Loucy (cell line): Measurements from ENCODE around the gene SDC1.

Experiments
- H2AFZ ChIP-seq: fragments of 200-600 bp; sonication (generic); 2 replicates; pipeline ENCODE4 v1.6.0; 2016; ENCODE audit warnings: antibody characterized with exemption, mild to moderate bottlenecking, low read length, moderate library complexity
- H3F3A ChIP-seq: fragments of 200-600 bp; 2 replicates; pipeline ENCODE4 v1.6.0; 2016; ENCODE audit warnings: antibody characterized with exemption, low read depth, mild to moderate bottlenecking
- H3K27me3 ChIP-seq: fragments of 200-600 bp; sonication (generic); 2 replicates; pipeline ENCODE4 v1.6.1; 2014; ENCODE audit warnings: low read length, mild to moderate bottlenecking; ENCODE audit not compliant: insufficient read depth, poor library complexity, severe bottlenecking
- H3K36me3 ChIP-seq: fragments of 200-600 bp; sonication (generic); 2 replicates; pipeline ENCODE4 v1.6.1; 2016; ENCODE audit warnings: low read length; ENCODE audit not compliant: insufficient read depth
- H3K4me1 ChIP-seq: fragments of 200-600 bp; sonication (generic); 2 replicates; pipeline ENCODE4 v1.5.1; 2014; ENCODE audit warnings: low read length, mild to moderate bottlenecking; ENCODE audit not compliant: insufficient read depth, poor library complexity, severe bottlenecking
- H3K4me2 ChIP-seq: fragments of 200-600 bp; sonication (generic); 2 replicates; pipeline ENCODE4 v1.6.0; 2014; ENCODE audit warnings: antibody characterized with exemption, low read length, low read depth, mild to moderate bottlenecking; ENCODE audit not compliant: poor library complexity, severe bottlenecking
- H3K4me3 ChIP-seq: fragments of 200-600 bp; sonication (generic); 2 replicates; pipeline ENCODE4 v1.5.1; 2014; ENCODE audit warnings: low read length, mild to moderate bottlenecking, mixed read lengths; ENCODE audit not compliant: poor library complexity, severe bottlenecking
- H3K79me2 ChIP-seq: fragments of 200-600 bp; sonication (generic); 2 replicates; pipeline ENCODE4 v1.6.1; 2014; ENCODE audit warnings: low read length; ENCODE audit not compliant: insufficient read depth
- H3K9ac ChIP-seq: fragments of 200-600 bp; sonication (generic); 2 replicates; pipeline ENCODE4 v1.6.0; 2014; ENCODE audit warnings: mild to moderate bottlenecking, low read depth, low read length, moderate library complexity; ENCODE audit not compliant: poor library complexity, severe bottlenecking
- H3K9me2 ChIP-seq: fragments of 200-600 bp; sonication (generic); replicated peaks from 2 replicates; pipeline ENCODE4 v1.6.1; 2016; ENCODE audit warnings: low read depth, low read length, mixed read lengths
- H3K9me3 ChIP-seq: fragments of 200-600 bp; sonication (generic); 2 replicates; pipeline ENCODE4 v1.6.1; 2014; ENCODE audit warnings: mild to moderate bottlenecking, antibody characterized with exemption, low read length, low read depth; ENCODE audit not compliant: insufficient read depth
- H4K20me1 ChIP-seq: fragments of 200-600 bp; sonication (generic); 2 replicates; pipeline ENCODE4 v1.6.0; 2014; ENCODE audit warnings: antibody characterized with exemption, low read length, mild to moderate bottlenecking; ENCODE audit not compliant: insufficient read depth, poor library complexity, severe bottlenecking
- EZH2phosphoT487 ChIP-seq: fragments of 200-600 bp; IDR thresholded peaks from 2 replicates; pipeline ENCODE4 v1.6.1; 2018; ENCODE audit warnings: antibody characterized with exemption, mild to moderate bottlenecking, moderate library complexity, borderline replicate concordance
- TF ChIP-seq, protein P1 (sequence below): fragments of 200-600 bp; sonication (generic); conservative IDR thresholded peaks from 2 replicates; pipeline ENCODE4 v1.5.1; 2014; ENCODE audit warnings: mild to moderate bottlenecking, antibody characterized with exemption, low read length

Gene SDC1

GRCh38 chr2:20182241-20182931, 42.5 kb downstream of the SDC1 start:
- no peaks in the 10 kb centered on the region for H3K4me1 ChIP-seq
- H3K4me3 ChIP-seq: no peak overlapping the region
- H3K36me3 ChIP-seq: no peaks in the 10 kb centered on the region
- no peak overlapping the region for H3K4me2 ChIP-seq
- H2AFZ ChIP-seq: no peak overlapping the region
- no peaks in the 10 kb centered on the region for H3K79me2 ChIP-seq
- H3F3A ChIP-seq: no peaks in the 10 kb centered on the region
- H4K20me1 ChIP-seq: no peaks in the 10 kb centered on the region
- H3K27me3 ChIP-seq: no peaks in the 10 kb centered on the region
- no peaks in the 10 kb centered on the region for H3K9me2 ChIP-seq
- no peak for TF ChIP-seq EZH2phosphoT487
- TF ChIP-seq, protein P1, sequence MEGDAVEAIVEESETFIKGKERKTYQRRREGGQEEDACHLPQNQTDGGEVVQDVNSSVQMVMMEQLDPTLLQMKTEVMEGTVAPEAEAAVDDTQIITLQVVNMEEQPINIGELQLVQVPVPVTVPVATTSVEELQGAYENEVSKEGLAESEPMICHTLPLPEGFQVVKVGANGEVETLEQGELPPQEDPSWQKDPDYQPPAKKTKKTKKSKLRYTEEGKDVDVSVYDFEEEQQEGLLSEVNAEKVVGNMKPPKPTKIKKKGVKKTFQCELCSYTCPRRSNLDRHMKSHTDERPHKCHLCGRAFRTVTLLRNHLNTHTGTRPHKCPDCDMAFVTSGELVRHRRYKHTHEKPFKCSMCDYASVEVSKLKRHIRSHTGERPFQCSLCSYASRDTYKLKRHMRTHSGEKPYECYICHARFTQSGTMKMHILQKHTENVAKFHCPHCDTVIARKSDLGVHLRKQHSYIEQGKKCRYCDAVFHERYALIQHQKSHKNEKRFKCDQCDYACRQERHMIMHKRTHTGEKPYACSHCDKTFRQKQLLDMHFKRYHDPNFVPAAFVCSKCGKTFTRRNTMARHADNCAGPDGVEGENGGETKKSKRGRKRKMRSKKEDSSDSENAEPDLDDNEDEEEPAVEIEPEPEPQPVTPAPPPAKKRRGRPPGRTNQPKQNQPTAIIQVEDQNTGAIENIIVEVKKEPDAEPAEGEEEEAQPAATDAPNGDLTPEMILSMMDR: no peak
- H3K9me3 ChIP-seq: no peaks in the 10 kb centered on the region
- no peak overlapping the region for H3K9ac ChIP-seq

DNA sequence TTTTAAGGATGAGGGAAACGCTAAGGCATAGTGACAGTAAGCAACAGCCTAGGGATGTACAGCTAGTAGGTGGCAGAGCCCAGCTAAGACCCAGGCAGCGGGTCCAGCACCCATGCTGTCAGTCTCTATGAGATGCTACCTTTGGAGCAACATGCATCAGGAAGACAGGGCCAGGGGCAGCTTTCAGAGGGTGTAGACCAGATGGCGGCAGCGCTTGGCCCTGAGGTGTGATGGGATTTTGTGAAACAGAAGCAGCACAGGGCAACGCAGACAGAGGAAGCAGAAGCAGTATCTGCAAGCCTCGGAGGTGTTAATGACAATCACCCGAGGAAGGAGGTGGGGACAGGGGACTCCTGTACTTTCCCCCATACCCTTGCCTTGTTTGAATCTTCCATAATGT, 43.2 kb downstream of the SDC1 start:
- H3K27me3 ChIP-seq: no peaks in the 10 kb centered on the region
- no peak overlapping the region for H2AFZ ChIP-seq

GRCh38 chr2:20180676-20181648, 44.0 kb downstream of the SDC1 start:
- H3K4me2 ChIP-seq: no peak overlapping the region
- no peaks in the 10 kb centered on the region for H3K9me2 ChIP-seq

More for the DNA sequence above, 43.2 kb downstream of the SDC1 start:
- H3K9ac ChIP-seq: no peak overlapping the region
- no peaks in the 10 kb centered on the region for H3K4me1 ChIP-seq
- no peaks in the 10 kb centered on the region for H3K36me3 ChIP-seq
- no peaks in the 10 kb centered on the region for H3K79me2 ChIP-seq
- no peaks in the 10 kb centered on the region for H3K9me2 ChIP-seq
- H3K9me3 ChIP-seq: no peaks in the 10 kb centered on the region
- H3K4me2 ChIP-seq: no peak overlapping the region
- H3K4me3 ChIP-seq: no peak overlapping the region
- no peak for TF ChIP-seq EZH2phosphoT487
- TF ChIP-seq, protein P1: no peak
- no peaks in the 10 kb centered on the region for H4K20me1 ChIP-seq
- H3F3A ChIP-seq: no peaks in the 10 kb centered on the region

More at GRCh38 chr2:20180676-20181648, 44.0 kb downstream of the SDC1 start:
- H3K27me3 ChIP-seq: no peaks in the 10 kb centered on the region
- H3F3A ChIP-seq: no peaks in the 10 kb centered on the region
- H3K9me3 ChIP-seq: no peaks in the 10 kb centered on the region
- no peaks in the 10 kb centered on the region for H3K79me2 ChIP-seq
- no peaks in the 10 kb centered on the region for H4K20me1 ChIP-seq
- H3K9ac ChIP-seq: no peak overlapping the region
- H3K36me3 ChIP-seq: no peaks in the 10 kb centered on the region
- H2AFZ ChIP-seq: no peak overlapping the region
- TF ChIP-seq, protein P1: no peak
- no peak for TF ChIP-seq EZH2phosphoT487
- no peaks in the 10 kb centered on the region for H3K4me1 ChIP-seq
- H3K4me3 ChIP-seq: no peak overlapping the region
